Stimulated activated CD8-positive, alpha-beta memory T cell treated with anti-CD3 and anti-CD28 coated beads, Interleukin-7, amount 100 ng/mL, for 1 hour (primary cell): ENCODE measurements around the gene MMEL1.

Experiments used
- DNase-seq, 2 donors: peaks; one replicate each; pipeline ENCODE4 v3.0.0-alpha.2; 2020; ENCODE audit warnings: low read depth in 2 of 2

Gene MMEL1

DNA sequence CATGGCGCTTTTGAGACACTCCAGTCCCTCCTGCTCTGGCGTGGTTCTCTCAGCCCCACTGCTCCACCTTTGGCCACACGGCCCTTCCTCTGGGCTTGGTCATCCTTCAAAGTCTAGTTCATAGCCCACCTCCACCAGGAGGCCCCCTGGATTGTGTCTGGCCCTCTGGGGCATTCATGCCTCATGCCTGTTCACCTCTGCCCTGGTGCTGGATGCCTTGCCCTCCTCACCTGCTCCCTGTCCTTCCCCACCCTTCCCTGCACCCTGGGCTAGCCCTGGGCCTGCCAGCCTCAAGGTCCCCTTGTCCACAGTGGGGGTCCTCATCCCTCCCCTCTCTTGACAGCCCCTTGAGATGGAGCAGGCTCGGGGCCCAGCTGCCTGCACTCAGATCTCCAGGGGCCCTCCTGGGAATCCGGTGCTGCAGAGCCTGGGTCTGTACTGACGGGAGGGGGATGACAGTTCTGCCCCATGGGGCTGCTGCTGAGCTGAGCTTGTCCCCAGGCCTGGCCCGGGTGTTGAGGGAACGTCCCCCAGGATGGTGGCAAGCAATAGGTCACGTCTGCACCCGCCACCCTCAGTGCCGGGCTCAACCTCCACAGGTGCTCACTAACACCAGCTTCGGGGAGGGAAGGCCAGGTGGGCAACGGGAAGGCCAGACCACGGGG, 27.8 kb downstream of the MMEL1 start:
- DNase-seq: no peak

DNA sequence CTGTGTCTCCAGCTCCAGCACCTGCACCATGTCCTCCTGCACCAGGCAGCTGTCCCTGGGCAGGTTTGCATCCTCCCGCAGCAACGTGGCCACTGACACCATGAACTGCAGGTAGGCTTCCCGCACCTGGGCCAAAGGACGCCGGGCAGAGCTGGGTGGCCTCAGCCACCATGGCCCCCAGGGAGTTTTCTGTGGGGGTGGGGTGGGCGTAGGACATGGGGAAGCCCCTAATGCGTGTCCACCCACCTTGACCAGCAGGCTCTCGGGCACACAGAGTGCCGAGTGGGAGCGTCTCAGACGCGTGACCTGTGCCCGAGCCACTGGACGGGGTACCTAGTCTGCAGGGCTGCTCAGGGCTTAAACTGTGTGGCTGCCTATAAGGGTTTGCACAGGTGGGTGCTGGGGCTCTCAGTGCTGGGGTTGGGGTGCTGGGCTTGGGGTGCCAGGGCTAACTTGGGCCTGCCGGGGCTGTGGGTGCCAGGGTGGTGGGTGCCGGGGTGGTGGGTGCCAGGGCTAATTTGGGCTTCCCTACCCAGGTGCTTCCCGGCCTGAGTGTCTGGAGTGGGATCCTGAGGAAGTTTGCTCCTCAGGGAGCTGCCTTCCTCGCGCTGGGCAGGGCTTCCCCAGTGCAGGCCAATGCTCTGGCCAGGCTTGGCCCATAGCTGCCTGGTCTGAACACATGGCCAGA, 28.5 kb downstream of the MMEL1 start:
- no peak for DNase-seq

DNA sequence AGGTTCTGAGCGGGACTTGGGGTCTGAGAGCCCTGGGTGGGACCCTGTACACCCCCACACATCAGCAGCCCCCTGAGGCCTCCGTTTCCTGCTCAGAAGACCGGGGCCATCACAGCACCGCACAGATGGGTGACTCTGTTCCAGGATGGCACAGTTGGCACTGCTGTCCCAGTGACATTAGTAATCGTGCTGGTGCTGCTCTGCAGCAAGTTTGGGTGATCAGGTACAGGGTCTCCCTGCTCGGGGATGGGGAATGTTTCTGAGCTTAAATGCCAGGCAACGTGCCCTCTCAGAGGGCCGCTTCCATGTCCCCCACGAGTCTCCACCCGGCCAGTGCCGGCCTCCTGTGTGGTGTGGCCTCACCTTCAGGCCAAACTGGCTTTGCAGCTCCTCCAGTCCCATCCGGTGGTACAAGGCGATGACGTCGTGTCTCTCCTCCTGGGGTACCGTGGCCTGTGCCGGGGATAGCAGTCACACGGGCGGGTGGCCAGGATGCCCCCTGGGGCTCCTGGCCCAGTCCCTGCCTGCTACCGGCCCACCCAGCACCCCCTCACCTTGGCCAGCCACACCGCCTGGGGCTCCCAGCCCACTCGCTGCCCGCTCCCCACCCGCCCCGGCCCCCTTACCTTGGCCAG, 29.2 kb downstream of the MMEL1 start:
- DNase-seq: no peak

DNA sequence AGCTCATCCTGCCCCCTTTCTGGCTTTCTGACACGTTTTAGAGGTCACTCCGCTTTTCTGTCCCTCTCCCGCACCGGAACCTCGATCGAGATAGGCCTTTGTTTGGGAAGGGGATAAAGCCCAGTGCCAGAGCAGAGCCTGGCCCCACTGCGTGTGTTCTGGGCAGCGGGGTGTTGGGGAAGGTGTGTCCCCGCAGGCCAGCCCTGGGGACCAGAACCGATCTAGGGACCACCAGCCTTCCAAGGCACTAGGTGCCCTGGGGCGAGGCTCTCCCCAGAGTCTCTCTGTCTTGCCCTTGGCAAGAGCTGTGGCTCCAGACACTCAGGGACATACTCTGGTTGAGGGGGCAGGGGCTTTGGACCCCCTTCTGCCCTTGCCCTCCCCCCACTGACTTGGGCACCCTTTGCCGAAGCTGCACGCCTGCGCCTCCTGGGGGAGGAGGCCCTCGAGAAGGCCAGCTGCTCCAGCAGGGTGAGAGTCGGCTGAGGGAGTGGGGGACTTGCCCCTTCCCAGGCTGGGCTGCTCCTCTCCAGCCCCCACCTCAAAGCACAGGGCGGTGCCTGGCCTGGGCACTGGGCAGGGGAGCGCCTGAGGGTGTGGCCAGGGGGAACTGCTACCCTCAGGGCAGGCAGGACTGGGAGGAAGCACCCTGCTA, 29.8 kb downstream of the MMEL1 start:
- no peak for DNase-seq

DNA sequence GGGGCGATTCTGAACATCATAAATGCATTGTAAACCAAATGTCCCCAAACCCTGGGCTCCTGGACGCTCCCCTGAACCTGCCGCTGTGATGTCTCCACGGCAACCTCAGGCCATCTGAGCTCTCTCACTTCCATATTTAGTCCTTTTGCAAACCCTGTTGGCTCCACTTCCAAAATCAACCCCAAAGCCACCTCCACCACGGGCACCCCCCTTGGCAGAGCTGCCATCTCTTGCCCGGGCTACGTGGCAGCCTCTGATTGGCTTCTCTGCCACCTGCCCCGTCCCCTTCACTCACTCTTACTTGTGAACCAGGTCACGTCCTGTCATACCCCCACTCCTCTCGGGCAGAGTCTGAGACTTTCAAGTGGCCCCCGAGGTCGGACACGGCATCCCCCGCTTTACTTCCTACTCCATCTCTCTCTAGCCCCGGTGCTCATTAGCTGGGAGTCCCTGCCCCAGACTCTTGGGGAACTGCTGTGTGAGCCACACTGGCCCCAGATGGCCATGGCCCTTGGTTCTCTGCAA, 30.4 kb downstream of the MMEL1 start:
- no peak for DNase-seq

DNA sequence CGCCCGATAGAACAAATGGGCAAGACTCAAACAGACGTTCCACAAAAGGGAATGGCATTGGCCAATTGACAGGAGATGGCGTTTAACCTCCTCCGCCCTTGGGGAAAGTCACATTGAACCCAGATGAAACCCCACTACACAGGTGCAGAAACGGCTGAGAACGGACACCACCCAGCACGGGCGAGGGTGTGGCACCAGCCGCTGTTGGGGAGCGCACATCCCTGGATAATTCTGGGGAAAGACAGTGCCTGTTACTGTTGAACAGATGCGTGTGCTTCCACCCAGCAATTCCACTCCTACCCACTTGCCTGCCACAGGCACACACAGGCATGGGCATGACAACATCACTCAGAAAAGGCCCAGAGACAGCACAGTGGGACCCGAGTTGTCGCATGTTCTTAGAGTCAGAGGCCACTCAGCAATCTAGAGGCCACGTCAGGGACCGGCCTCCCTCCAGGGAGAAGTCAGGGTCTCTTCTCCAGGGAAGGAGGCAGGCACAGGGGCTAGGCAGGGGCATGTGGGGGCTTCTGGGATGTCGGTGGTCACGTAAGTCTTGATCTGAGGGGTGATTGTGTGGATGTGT, 31.0 kb downstream of the MMEL1 start:
- no peak for DNase-seq

DNA sequence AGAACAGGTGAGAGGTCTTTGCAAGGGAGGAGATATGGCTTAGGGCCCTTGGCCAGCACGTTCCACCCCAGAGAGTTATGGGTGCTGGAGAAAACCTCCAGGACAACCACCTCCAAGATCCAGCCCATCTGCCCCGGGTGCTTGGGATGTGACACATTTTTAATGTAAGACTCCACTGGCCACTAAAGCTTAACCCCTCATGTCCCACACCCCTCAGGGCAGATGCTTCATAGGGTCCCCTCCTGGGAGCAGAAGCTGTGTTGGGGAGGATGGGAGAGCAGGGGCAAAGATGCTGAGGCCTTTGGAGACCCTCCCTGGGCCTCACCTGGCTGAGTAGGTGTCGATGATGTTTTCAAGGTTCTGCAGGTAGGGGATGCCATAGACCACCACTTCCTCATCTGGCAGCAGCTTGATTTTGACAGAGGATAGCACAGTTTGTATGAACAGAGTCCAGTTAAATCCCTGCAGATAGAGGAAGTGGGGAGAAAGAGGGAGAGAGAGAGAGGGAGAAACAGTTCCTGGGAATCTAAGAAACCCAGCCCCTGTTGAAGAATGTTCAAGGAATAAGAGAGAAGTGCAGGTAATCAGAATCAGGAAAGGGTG, 34.4 kb downstream of the MMEL1 start:
- DNase-seq: no peak

DNA sequence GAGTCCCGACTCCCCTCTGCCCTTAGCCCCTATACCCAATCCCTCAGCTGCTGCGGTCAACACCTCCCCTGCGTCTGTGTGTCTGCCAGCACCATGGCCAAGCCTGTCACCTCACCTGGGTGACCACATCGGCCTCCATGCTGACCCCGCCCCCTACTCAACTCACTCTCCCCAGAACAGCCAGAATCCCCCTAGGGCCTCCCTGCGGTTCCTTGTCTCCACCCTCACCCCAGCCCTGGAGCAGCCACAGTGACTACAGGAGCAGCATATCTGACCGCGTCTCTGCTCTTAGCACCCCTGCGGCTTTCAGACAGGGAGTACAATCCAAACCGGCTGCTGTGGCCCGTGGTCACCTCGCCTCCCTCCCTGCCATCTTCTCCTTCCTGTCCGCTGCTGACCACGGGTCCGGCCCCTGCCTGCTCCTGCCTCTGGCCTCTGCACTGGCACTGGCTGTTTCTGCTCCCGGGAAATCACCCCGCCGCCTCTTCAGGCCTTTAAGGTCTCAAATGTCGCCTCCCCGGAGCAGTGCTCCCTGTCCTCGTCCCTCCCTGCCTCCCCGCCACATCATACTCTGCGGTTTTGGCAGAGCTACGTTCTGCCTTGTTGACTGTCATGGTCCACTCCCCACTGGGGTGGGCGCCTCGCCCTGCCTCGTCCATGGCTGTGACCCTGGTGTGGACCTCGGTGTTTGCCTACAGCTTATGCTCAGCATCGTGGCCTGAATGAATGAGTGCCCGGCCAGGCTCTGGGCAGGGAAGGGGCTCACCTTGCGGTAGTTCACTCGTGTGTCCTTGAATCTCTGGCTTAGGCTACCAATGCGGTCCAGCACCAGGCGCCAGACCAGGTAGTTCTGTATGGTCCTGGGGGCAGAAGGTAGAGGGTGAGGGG, 35.1 kb downstream of the MMEL1 start:
- DNase-seq: no peak

DNA sequence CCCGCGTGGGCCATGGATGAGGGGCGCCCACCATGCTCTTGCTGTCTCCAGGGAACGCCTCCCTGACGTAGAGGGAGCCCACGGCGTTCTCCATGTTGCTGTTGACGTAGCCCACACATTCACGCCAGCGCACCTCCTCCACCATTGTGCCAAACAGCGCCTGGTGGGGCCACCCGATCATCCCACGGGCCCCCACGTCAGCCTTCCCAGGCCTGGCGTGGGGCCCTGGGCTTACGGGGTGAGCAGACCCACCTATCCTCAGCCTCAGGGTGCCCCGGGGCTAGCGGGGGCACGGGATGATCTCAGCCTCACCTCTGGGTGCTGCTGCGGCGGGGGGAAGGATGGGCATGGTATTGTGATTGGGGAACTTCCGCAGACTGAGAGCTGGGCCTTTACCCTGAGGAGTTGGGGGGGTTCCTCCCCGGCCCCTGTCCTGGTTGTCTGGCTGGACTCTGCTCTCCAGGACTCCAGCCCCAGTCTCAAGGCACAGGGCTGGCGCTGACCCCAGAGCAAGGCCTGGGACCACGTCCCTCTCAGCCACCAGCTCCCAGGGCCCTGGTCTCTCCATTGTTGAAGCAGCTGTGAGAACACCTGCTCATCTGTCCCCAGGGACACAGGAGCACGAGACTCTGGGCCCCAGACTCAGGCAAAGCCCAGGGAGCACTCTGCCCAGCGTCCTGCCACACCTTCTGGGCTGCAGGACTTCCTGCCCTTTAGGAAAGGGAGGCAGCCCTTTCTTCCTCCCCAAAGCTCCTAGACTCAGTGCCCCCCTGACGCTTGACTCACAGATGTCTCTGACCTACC, 36.1 kb downstream of the MMEL1 start:
- no peak for DNase-seq

DNA sequence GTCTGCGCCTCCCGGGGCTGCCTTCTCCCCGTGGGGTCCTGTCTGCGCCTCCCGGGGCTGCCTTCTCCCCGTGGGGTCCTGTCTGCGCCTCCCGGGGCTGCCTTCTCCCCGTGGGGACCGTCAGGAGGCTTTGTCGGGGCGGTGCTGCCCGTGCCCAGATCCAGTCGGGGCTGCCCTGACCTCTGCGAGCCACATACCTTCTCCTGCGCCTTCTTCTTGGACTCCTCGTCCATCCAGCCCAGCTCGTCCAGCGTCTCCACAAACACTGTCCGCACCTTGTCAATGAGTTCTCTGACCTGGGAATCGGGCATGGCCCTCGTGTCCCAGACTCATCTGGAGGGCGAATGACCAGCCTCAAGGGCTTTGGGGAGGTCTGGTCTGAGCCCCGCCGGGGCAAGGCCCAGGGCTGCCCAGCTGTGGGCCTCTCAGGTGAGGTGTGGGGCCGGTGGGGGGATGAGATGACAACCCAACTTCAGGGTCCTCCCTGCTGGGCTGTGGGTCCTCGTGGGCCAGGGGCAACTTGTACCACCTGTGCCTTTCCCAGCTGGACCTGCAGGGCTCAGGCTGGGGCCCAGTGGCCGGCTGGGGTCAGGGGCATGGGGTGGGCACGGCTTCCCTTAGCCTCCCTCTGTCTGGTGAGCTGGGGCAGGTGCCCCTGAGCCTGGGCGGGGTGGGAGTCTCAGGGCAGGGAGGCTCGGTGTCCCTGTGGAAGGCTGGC, 36.8 kb downstream of the MMEL1 start:
- no peak for DNase-seq

DNA sequence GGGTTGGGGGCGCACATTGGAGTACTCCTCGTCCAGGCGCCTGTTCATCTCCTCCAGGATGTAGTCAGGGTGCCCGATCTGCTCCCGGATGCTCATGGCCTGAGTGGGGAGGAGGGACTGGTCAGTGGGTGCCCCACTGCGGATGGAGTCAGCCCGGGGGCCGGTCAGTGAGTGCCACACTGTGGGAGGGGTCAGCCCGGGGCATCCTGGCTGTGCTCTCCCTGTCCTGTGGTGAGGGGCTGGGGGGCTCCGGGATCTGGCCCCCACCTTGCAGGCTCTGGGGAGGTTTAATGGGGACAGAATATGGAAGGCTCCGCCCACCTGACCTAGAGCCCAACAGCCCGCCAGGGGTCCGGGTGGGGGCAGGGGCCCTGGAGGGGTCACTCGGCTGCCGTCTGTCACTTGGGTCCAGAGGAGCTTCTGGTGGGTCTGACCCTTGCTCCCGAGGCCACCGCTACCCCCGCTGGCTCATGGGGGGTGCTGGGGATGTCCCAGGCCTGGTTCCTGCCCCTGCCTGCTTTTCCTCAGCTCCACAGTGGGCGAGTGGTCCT, 37.5 kb downstream of the MMEL1 start:
- DNase-seq: no peak

DNA sequence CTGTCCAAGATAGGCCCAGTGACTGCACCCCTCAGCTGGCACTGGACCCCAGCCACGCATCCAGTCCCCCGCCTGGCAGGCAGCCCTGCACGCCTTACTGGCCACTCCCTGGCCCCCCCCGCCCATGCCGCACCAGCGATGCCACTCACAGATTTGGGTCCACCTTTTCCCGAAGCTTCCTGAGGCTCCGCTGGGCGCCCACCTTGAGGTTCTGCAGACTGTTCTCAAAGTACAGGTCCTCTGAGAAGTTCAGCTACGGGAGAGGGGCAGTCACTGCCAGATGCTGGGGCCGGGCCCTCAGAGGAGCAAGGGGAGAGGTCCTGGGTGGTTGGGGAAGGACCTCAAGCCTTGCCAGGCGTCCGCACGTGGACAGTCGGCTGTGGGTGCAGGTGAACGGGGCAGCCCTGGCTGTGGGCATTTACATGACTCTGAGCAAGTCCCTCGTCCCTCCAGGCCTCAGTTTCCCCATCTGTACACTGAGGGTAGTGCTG, 38.1 kb downstream of the MMEL1 start:
- DNase-seq: no peak

DNA sequence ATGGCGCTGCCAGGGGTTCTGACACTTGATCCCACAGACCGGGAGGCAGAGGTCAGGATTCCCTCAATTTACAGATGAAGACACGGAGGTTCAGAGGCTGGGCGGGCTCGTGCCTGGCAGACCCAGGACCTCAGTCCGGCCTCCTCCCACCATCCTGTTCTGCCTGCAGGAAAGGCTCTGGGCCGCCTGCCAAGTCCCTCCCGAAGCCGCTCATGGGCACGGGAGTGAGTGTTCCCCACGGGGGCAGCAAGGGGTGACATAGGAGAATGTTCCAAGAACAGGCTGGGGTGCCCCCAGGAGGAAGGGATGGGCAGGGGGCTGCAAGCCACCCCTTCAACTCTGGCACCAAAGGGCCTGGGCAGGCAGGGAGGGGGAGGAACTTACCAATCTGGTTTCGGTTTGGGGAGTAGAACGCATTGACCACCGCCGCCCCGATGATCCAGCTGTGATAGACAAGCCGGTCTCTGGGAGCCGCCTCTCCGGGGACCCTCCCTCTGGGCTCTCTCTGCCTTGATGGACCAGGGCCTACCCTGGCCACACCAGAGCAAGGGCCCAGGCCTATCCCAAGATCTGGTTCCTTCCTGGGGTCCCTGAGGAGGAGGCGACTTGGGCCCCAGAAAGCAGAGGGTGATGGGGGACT, 38.7 kb downstream of the MMEL1 start:
- no peak for DNase-seq

DNA sequence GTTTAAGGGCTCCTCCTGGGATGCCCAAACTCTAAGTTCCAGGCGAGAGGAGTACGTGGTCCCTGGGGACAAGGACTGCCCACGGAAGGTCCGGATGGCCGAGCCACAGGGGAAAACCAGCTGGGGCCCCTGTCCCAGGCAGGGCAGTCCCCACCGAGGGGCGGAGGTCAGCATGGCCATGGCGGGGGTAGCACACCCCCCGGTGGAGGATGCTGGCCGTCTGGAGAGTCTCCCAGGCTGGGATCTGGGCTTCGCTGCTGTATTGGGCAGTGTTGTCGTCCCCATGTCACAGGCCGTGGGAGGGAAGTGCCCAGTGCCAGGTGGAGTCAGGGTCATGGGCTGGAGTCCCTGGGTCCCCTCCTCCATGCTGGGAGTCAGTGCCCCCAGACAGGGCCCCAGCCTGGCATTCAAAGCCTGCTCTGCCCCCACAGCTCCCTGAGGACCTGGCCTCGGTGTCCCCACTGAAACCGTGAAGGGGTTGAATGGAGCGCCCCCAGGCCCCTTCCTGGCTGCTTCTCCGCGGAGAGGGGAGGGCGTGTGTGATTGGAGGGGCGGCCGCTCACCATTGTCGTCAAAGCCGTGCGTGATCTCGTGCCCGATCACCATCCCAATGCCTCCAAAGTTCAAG, 39.5 kb downstream of the MMEL1 start:
- no peak for DNase-seq

DNA sequence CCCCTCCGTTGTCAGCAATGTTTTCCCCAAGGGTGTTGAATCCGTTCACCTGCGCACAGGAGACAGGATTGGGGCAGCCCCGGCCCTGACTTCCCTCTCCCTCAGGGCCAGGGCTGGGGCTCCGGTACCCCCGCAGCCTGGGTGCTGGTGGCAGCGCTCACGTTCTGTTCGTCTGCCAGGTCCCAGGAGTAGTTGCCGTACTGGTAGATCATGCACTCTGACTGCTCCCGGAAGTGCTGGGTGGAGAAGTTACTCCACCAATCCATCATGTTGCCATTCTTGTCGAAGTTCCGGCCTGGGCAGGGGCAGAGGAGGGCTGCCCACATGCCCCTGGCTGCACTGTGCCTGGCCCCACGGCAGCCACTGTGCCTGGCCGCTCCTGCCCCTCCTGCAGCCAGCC, 40.1 kb downstream of the MMEL1 start:
- no peak for DNase-seq

DNA sequence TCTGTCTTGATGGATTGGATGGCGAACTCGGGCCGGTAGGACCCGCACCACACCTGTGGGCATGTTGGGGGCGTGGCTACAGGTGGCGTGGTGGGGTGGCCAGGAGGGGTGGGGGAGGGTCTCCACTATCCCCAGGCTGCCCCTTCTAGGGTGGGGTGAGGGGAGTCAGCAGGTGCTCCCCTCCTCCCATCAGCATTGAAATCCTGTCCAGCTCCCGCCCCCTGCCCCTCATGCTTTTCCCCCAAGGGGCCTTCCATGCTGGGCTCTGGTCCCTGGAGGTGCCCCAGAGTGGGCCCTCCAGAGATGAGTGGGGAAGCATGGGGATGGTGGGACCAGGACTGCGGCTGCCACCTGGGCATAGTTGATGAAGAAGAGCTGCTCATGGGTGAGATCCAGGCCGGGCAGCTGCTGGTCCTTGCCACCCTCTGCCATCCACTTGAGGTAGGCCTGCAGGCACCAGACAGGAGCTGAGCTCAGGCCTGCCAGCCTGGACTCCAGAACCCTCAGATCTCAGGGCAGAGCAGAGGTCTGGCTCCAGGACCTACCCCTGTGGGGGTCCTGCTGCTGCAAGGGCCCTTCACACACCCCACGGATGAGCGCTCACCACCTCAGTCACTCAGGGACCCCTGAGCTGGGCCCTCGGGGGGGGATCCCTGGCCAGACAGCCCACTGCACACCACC, 41.1 kb downstream of the MMEL1 start:
- DNase-seq: no peak

DNA sequence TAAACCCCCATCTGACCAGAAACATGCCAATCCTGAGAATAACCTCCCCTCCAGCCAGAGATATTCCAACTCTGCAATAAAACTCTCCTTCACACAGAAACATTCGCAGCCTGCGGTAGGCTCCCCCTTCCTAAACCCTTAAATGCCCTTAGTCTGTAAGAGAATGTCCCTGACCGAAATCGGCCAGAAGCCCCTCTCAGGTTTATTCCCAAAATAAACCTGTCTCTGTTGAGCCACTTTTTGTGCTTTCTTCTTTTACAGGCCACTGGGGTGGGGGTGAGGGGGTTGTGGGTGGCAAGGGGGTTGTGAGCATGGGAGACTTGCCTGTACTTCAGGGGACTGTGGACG, 41.6 kb downstream of the MMEL1 start:
- no peak for DNase-seq
